Transverse colon (tissue), 4 donors: ENCODE results near the gene PCYT1A. TPM values are rescaled to one million over a fixed set of nuclear protein-coding genes. Genes with fewer than 3 reads are reported as not detected.
"Not testable (repeated sequence)": the region's sequence is repeated elsewhere in the genome, so short reads cannot be mapped to it uniquely, and the experiment has no call there.

Experiments
- DNase-seq: peaks from one replicate; pipeline ENCODE4 v3.0.0-alpha.2; 2019
- H3K27ac ChIP-seq, 4 donors: fragments of 200-600 bp; sonication (generic); 2 replicates each; pipeline ENCODE4 v1.5.1; 2016 to 2018; ENCODE audit warnings: inconsistent platforms in 4 of 4
- H3K27me3 ChIP-seq: fragments of 200-600 bp; sonication (generic); 2 replicates; pipeline ENCODE4 v1.5.1; 2017; ENCODE audit warnings: inconsistent platforms
- H3K36me3 ChIP-seq, 4 donors: fragments of 200-600 bp; sonication (generic); 2 replicates each; pipeline ENCODE4 v1.5.1; 2017 to 2019; ENCODE audit warnings: inconsistent platforms in 4 of 4
- H3K4me1 ChIP-seq, 4 donors: fragments of 200-600 bp; sonication (generic); 2 replicates each; pipeline ENCODE4 v1.5.1; 2017 to 2020; ENCODE audit warnings: inconsistent platforms in 4 of 4
- H3K4me3 ChIP-seq, 4 donors: fragments of 200-600 bp; sonication (generic); 1 replicate in 1 of 4; 2 replicates in 3 of 4; pipeline versions ENCODE4 v1.5.1 to v1.6.1; 2017 to 2019; ENCODE audit warnings: inconsistent platforms in 4 of 4
- H3K9me3 ChIP-seq, 2 donors: fragments of 200-600 bp; sonication (generic); 2 replicates each; pipeline ENCODE4 v1.5.1; 2017 to 2019; ENCODE audit warnings: inconsistent platforms in 2 of 2
- CTCF ChIP-seq, 5 experiments: fragments of 200-600 bp in 3 of 5; fragments of 450-650 bp in 2 of 5; sonication (generic) in 3 of 5; IDR thresholded peaks; 1 replicate in 2 of 5; 2 replicates in 3 of 5; pipeline ENCODE4 v1.5.1; 2016 to 2017; ENCODE audit warnings: antibody characterized with exemption in 5 of 5, inconsistent platforms in 3 of 5, mild to moderate bottlenecking in 2 of 5, moderate library complexity in 1 of 5
- EP300 ChIP-seq: sonication (generic); formaldehyde crosslinking; IDR thresholded peaks from one replicate; pipeline ENCODE4 v1.6.1; 2017; ENCODE audit warnings: antibody characterized with exemption, low read depth
- POLR2A ChIP-seq: fragments of 450-650 bp; IDR thresholded peaks from one replicate; pipeline ENCODE4 v1.6.1; 2016; ENCODE audit warnings: antibody characterized with exemption, mild to moderate bottlenecking, moderate library complexity
- POLR2AphosphoS5 ChIP-seq, 3 donors: sonication (generic); formaldehyde crosslinking; IDR thresholded peaks; one replicate each; pipeline ENCODE4 v1.6.1; 2016; ENCODE audit warnings: antibody characterized with exemption in 3 of 3
- WGBS, 2 donors: methylation state at CpG; one replicate each; pipeline ENCODE4 v1.1.5; 2018; ENCODE audit warnings: low coverage in 1 of 2; 5-methylcytosine and 5-hydroxymethylcytosine counted together
- in situ Hi-C, 4 donors: fragments of 200-750 bp; cut with MboI; loops; one replicate each; pipeline versions ENCODE4 v1.15.0 to v1.15.1; 2017; ENCODE audit warnings: low sequenced_read_pairs in 3 of 4, low pct_ligation_motif_present in 1 of 4, low pct_unique_long_range_greater_than_20kb in 1 of 4
- intact Hi-C: fragments of 100-400 bp; cut with DNase I; formaldehyde crosslinking; loops from one replicate; pipeline ENCODE4 v1.15.1; 2023; ENCODE audit warnings: low total_unique reads
- small RNA-seq, 4 donors: library from RNA; depleted of rRNA; stranded (forward); fragments of <200 nt; gene quantifications; one replicate each; pipeline ENCODE3, GENCODE V24; 2016
- total RNA-seq, 4 donors: library from RNA; depleted of rRNA; stranded (reverse); fragments of >200 nt; gene quantifications; one replicate each; pipeline ENCODE4 v1.1.0, GENCODE V29; 2016

PCYT1A gene
- total RNA-seq, 4 donors from 2014 or later: 50.1 to 104 (median 76.2) TPM

DNA sequence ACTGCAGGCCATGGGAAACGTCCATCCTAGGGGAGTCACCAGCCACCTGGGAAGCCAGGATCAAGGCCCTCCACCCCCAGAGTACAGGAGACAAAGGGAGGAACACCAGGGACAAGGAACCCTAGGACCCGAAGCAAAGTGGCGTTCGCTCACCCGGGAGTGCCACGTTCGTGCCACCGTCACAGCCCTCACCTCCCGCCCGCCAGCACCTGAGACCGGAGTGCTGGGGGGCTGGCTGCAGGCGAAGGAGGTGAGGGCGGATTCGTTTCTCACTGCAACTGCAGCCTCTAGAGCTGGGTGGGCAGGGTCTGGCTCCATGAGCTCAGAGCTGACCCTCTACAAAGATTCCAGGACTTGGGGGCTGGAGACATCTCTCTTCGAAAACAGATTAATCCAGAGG lies 102.6 kb downstream of the PCYT1A start:
- 93% methylated on average over 15 of the region's 15 CpGs; no CpG with 5 or more reads in 1 of the 2 donors for WGBS, 2 donors
- H3K4me1 ChIP-seq: peaks cover 10 to 58% (median 20%) of the 10 kb centered on the region in 4 donors
- no peak for TF ChIP-seq POLR2A
- no peak for TF ChIP-seq CTCF (IDR thresholded peaks at IDR 0.05)
- no peak for TF ChIP-seq EP300
- no peaks in the 10 kb centered on the region for H3K36me3 ChIP-seq
- no peaks in the 10 kb centered on the region for H3K9me3 ChIP-seq
- no peak overlapping the region for H3K4me3 ChIP-seq
- in situ Hi-C loops (loop anchor here in 2 of 4 donors (5.0 kb wide), 1 partner anchor 108 kb away; no protein-coding TSS in a partner anchor), intact Hi-C loops (no loop called here)
- H3K27me3 ChIP-seq: no peaks in the 10 kb centered on the region
- DNase-seq: no peak
- H3K27ac ChIP-seq: peak overlapping the region in 2 of 4 donors; percentile 69 to 72

DNA sequence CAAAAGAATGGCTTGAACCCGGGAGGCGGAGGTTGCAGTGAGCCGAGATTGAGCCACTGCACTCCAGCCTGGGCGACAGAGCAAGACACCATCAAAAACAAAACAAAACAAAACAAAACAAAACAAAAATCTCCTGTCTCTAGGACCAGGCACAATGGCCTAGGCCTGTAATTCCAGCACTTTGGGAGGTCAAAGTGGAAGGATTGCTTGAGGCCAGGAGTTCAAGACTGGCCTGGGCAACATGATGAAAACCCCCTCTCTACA lies 103.4 kb downstream of the PCYT1A start:
- DNase-seq, H3K9me3 ChIP-seq, intact Hi-C loops, H3K27me3 ChIP-seq, H3K36me3 ChIP-seq, H3K4me3 ChIP-seq, in situ Hi-C loops: not testable (repeated sequence)
- 74 to 96% methylated on average over 4 of the region's 4 CpGs for WGBS, 2 donors
- H3K4me1 ChIP-seq: peaks cover 15 to 60% (median 27%) of the 10 kb centered on the region in 4 donors
- peak overlapping the region; percentile 69 to 84 (median 77) for H3K27ac ChIP-seq

DNA sequence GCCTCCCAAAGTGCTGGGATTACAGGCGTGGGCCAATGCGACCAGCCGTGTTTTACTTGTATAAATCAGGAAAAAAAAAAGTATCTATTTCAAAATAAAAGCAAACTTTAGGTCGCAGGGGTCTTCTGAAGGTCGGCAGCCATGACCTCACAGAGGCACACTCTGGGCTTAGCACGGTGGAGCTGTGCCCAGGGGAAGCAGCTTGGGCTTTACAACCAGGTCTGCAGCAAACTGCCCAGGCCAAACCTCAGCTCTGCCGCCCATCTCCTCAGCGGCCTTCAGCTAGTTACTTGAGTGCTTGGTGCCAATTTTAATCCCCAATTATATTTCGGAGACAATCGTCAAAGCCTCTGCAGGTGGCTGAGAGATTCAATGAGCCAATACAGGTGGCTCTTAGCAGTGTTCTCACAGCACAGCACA lies 106.4 kb downstream of the PCYT1A start:
- intact Hi-C loops: no loop called here
- Histone ChIP-seq H3K36me3 (no peaks in the 10 kb centered on the region), H3K4me3 (no peak overlapping the region), H3K27ac (peak overlapping the region in 1 of 4 donors; percentile 15), H3K27me3 (no peaks in the 10 kb centered on the region), H3K4me1 (peaks cover 6 to 67% (median 40%) of the 10 kb centered on the region in 4 donors), H3K9me3 (no peaks in the 10 kb centered on the region)
- in situ Hi-C loops: no loop called here
- no peak for TF ChIP-seq EP300
- no peak for TF ChIP-seq CTCF (IDR thresholded peaks at IDR 0.05)
- no peak for TF ChIP-seq POLR2A
- TF ChIP-seq POLR2AphosphoS5 (IDR thresholded peaks at IDR 0.05): no peak
- DNase-seq: no peak
- 76% methylated on average over 10 of the region's 10 CpGs; no CpG with 5 or more reads in 1 of the 2 donors for whole genome bisulfite sequencing, 2 donors

DNA sequence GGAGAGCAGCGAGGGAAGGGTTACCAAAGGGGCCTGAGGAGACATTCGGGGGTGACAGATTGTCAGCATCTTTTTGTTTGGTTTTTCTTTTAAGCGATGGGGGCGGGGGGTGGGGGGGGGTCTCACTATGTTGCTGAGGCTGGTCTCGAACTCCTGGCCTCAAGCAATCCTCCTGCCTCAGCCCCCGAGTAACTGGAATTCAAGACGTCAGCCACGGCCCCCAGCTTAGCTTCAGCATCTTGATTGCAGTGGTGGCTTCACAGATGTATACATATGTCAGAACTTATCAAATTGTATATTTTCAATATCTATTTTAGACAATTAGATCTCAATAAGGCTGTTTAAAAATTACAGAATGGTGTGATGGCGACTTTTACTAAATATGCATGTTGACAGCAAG lies 107.2 kb downstream of the PCYT1A start:
- H3K4me1 ChIP-seq: peaks cover 6 to 67% (median 40%) of the 10 kb centered on the region in 4 donors
- TF ChIP-seq EP300 (no peak), CTCF (IDR thresholded peaks at IDR 0.05) (no peak), POLR2AphosphoS5 (IDR thresholded peaks at IDR 0.05) (no peak)
- H3K9me3 ChIP-seq: no peaks in the 10 kb centered on the region
- no peak overlapping the region for H3K4me3 ChIP-seq
- H3K36me3 ChIP-seq: no peaks in the 10 kb centered on the region
- no peak for DNase-seq
- intact Hi-C loops: no loop called here
- peak overlapping the region; percentile 72 to 84 (median 78) for H3K27ac ChIP-seq
- no peaks in the 10 kb centered on the region for H3K27me3 ChIP-seq
- 70 to 84% methylated on average over 1 to 9 of the region's 9 CpGs for WGBS, 2 donors
- in situ Hi-C loops: no loop called here

Small RNA genes within 50 kb of the gene (small RNA-seq; reads per million reads assigned to genes)
- gene AC069257.2: 0 reads per million in 4 donors
- gene RF00019: 0 reads per million in 4 donors

Other genes with a start within 250 kb of the PCYT1A start
- 100 to 1,000 TPM; 117 to 404 (median 181) TPM for gene TFRC, start 205.6 kb downstream of the PCYT1A start, total RNA-seq
- gene ZDHHC19, start 76.3 kb downstream of the PCYT1A start, total RNA-seq: not detected
- gene SLC51A, start 71.2 kb downstream of the PCYT1A start, total RNA-seq: 100 to 1,000 TPM in 1 of 4 donors, 10 to 100 TPM in 2, 1 to 10 TPM in 1; 7.2 to 123 (median 40.5) TPM
- gene DYNLT2B, start 30.5 kb upstream of the PCYT1A start, total RNA-seq: 1 to 10 TPM in 3 of 4 donors, not detected in 1; 2.4 to 4.4 (median 3.7) TPM
- not detected for gene TM4SF19, start 50.7 kb upstream of the PCYT1A start, total RNA-seq
- gene UBXN7, start 144.7 kb upstream of the PCYT1A start, total RNA-seq: 10 to 100 TPM; 13.8 to 25.4 (median 15.4) TPM
- gene RNF168, start 216.0 kb upstream of the PCYT1A start, total RNA-seq: 100 to 1,000 TPM in 1 of 4 donors, 10 to 100 TPM in 3; 17.3 to 221 (median 19.5) TPM
- gene SMCO1, start 227.6 kb upstream of the PCYT1A start, total RNA-seq: not detected